NCI-H2171 treated with DMSO at 0.1 percent for 48 hours (cell line): ENCODE results near the gene C1orf105.

Experiments used
- DNase-seq: peaks from one replicate; lab custom pipeline; 2025; lab: John Stamatoyannopoulos, UW

The C1orf105 gene

GRCh38 chr1:172397221-172397620 lies 23.3 kb upstream of the C1orf105 start:
- no peak for DNase-seq

- no peak for DNase-seq
These were observed 22.9 kb upstream of the C1orf105 start for GRCh38 chr1:172397633-172398032.

GRCh38 chr1:172398193-172398592 lies 22.3 kb upstream of the C1orf105 start:
- DNase-seq = no peak

GRCh38 chr1:172398970-172399755 lies 21.3 kb upstream of the C1orf105 start:
- DNase-seq = peak; percentile 51

- no peak for DNase-seq
These were observed 20.4 kb upstream of the C1orf105 start for GRCh38 chr1:172399756-172400721.

GRCh38 chr1:172400722-172401105 lies 19.8 kb upstream of the C1orf105 start:
- no peak for DNase-seq

- DNase-seq = no peak
These were observed 19.0 kb upstream of the C1orf105 start for GRCh38 chr1:172401477-172401876.

GRCh38 chr1:172401892-172402291 lies 18.6 kb upstream of the C1orf105 start:
- DNase-seq = peak; percentile 3

- DNase-seq = no peak
These were observed 17.5 kb upstream of the C1orf105 start for GRCh38 chr1:172402878-172403569.

GRCh38 chr1:172404121-172404520 lies 16.4 kb upstream of the C1orf105 start:
- DNase-seq = no peak

- DNase-seq = no peak
These were observed 14.6 kb upstream of the C1orf105 start for GRCh38 chr1:172405912-172406311.

GRCh38 chr1:172406968-172407367 lies 13.5 kb upstream of the C1orf105 start:
- no peak for DNase-seq

GRCh38 chr1:172408958-172409357 lies 11.5 kb upstream of the C1orf105 start:
- no peak for DNase-seq

- no peak for DNase-seq
These were observed 10.5 kb upstream of the C1orf105 start for GRCh38 chr1:172410027-172410426.

GRCh38 chr1:172411791-172412338 lies 8.6 kb upstream of the C1orf105 start:
- DNase-seq = no peak

- DNase-seq = no peak
These were observed 6.2 kb upstream of the C1orf105 start for GRCh38 chr1:172414331-172414730.

GRCh38 chr1:172416496-172417035 lies 3.9 kb upstream of the C1orf105 start:
- no peak for DNase-seq

- no peak for DNase-seq
These were observed 2.9 kb upstream of the C1orf105 start for GRCh38 chr1:172417557-172417956.

GRCh38 chr1:172421974-172422604 lies 1.6 kb downstream of the C1orf105 start:
- no peak for DNase-seq

- DNase-seq = no peak
These were observed 2.9 kb downstream of the C1orf105 start for GRCh38 chr1:172423336-172423735.

GRCh38 chr1:172425339-172425738 lies 4.9 kb downstream of the C1orf105 start:
- no peak for DNase-seq
